ENCODE measurements around the gene SOCS3.

The SOCS3 gene

GRCh38 chr17:78322858-78323455, 36.9 kb downstream of the SOCS3 start:
- H3K4me3 ChIP-seq (ENCODE audit: low read depth, low read length) = no peak overlapping the region
- DNase-seq (ENCODE audit: low read depth) = no peak
- no peak for TF ChIP-seq CTCF (IDR thresholded peaks at IDR 0.05; ENCODE audit: insufficient read depth, low read depth, low read length, missing control alignments)

GRCh38 chr17:78322327-78322857, 37.5 kb downstream of the SOCS3 start:
- no peak for TF ChIP-seq CTCF (IDR thresholded peaks at IDR 0.05; ENCODE audit: insufficient read depth, low read depth, low read length, missing control alignments)
- no peak overlapping the region for H3K4me3 ChIP-seq (ENCODE audit: low read depth, low read length)
- DNase-seq (ENCODE audit: low read depth) = no peak

- TF ChIP-seq CTCF (IDR thresholded peaks at IDR 0.05; ENCODE audit: insufficient read depth, low read depth, low read length, missing control alignments) = no peak
- no peak overlapping the region for H3K4me3 ChIP-seq (ENCODE audit: low read depth, low read length)
- no peak for DNase-seq (ENCODE audit: low read depth)
Measured at GRCh38 chr17:78318843-78319242, 41.0 kb downstream of the SOCS3 start.

- no peak for TF ChIP-seq CTCF (IDR thresholded peaks at IDR 0.05; ENCODE audit: insufficient read depth, low read depth, low read length, missing control alignments)
- DNase-seq (ENCODE audit: low read depth) = no peak
- no peak overlapping the region for H3K4me3 ChIP-seq (ENCODE audit: low read depth, low read length)
Measured at GRCh38 chr17:78318407-78318806, 41.5 kb downstream of the SOCS3 start.

- TF ChIP-seq CTCF (IDR thresholded peaks at IDR 0.05; ENCODE audit: insufficient read depth, low read depth, low read length, missing control alignments) = no peak
- no peak overlapping the region for H3K4me3 ChIP-seq (ENCODE audit: low read depth, low read length)
- no peak for DNase-seq (ENCODE audit: low read depth)
Measured at GRCh38 chr17:78317794-78318400, 42.0 kb downstream of the SOCS3 start.

GRCh38 chr17:78316867-78317789, 42.7 kb downstream of the SOCS3 start:
- DNase-seq (ENCODE audit: low read depth) = no peak
- H3K4me3 ChIP-seq (ENCODE audit: low read depth, low read length) = no peak overlapping the region
- TF ChIP-seq CTCF (IDR thresholded peaks at IDR 0.05; ENCODE audit: insufficient read depth, low read depth, low read length, missing control alignments) = no peak

Measured in GM12865 (cell line).